ENCODE data around the gene SAFB. TPM values are rescaled to one million over a fixed set of nuclear protein-coding genes. Genes with fewer than 3 reads are reported as not detected.
"Not testable (repeated sequence)": the region's sequence is repeated elsewhere in the genome, so short reads cannot be mapped to it uniquely, and the experiment has no call there.

Gene SAFB
- polyA plus RNA-seq, 3 donors, result 152 to 186 (median 176) TPM

- no peak for DNase-seq
Observed at GRCh38 chr19:5696196-5697021, 73.5 kb downstream of the SAFB start.

GRCh38 chr19:5697022-5697889 lies 74.4 kb downstream of the SAFB start:
- no peak for DNase-seq

GRCh38 chr19:5697890-5698634 lies 75.2 kb downstream of the SAFB start:
- no peak for DNase-seq

GRCh38 chr19:5698635-5699422 lies 75.9 kb downstream of the SAFB start:
- DNase-seq, result no peak

GRCh38 chr19:5700455-5701092 lies 77.7 kb downstream of the SAFB start:
- DNase-seq, result no peak

- not testable (repeated sequence) for DNase-seq
Observed at GRCh38 chr19:5702053-5702410, 79.1 kb downstream of the SAFB start.

GRCh38 chr19:5703819-5704818 lies 81.2 kb downstream of the SAFB start:
- no peak for DNase-seq

GRCh38 chr19:5705552-5705951 lies 82.7 kb downstream of the SAFB start:
- DNase-seq, result no peak

GRCh38 chr19:5706876-5707573 lies 84.1 kb downstream of the SAFB start:
- no peak for DNase-seq

GRCh38 chr19:5707576-5708575 lies 85.0 kb downstream of the SAFB start:
- DNase-seq, result no peak

GRCh38 chr19:5711025-5711424 lies 88.1 kb downstream of the SAFB start:
- no peak for DNase-seq

- DNase-seq, result no peak
Observed at GRCh38 chr19:5711713-5712161, 88.9 kb downstream of the SAFB start.

GRCh38 chr19:5713228-5713627 lies 90.3 kb downstream of the SAFB start:
- DNase-seq, result no peak

- DNase-seq, result no peak
Observed at GRCh38 chr19:5714816-5715215, 91.9 kb downstream of the SAFB start.

GRCh38 chr19:5717215-5717935 lies 94.5 kb downstream of the SAFB start:
- DNase-seq, result no peak

Data from renal pelvis (tissue), 4 donors.